Activated CD8-positive, alpha-beta T cell treated with anti-CD3 and anti-CD28 coated beads, Interleukin-2, amount 10 ng/mL, durations not matched to agents 7 days and 5 days (primary cell): ENCODE data around the gene SLC39A3. TPM values are rescaled to one million over a fixed set of nuclear protein-coding genes. Genes with fewer than 3 reads are reported as not detected.

Experiments used
- ATAC-seq: fragments of 150-1000 bp; cut with Tn5 transposase; one replicate; pipeline ENCODE4 v1.10.0; 2021; ENCODE audit warnings: moderate library complexity
- CTCF ChIA-PET: fragments of 350-600 bp; sonication (Branson Sonifier 250); formaldehyde crosslinking; loops from one replicate; lab custom pipeline; 2021; ENCODE audit warnings: antibody characterized with exemption; lab: Charles Lee
- POLR2A ChIA-PET: fragments of 350-600 bp; sonication (Branson Sonifier 250); formaldehyde crosslinking; loops from one replicate; lab custom pipeline; 2021; ENCODE audit warnings: antibody characterized with exemption; lab: Charles Lee
- DNase-seq: peaks from one replicate; pipeline ENCODE4 v3.0.0-alpha.2; 2020
- H3K27ac Mint-ChIP-seq: one replicate; pipeline ENCODE4 v1.8.0; 2021; ENCODE audit warnings: mild to moderate bottlenecking, mixed read lengths
- H3K27me3 Mint-ChIP-seq: one replicate; pipeline ENCODE4 v1.8.0; 2021; ENCODE audit warnings: low read depth, mixed read lengths
- H3K36me3 Mint-ChIP-seq: one replicate; pipeline ENCODE4 v1.8.0; 2021; ENCODE audit warnings: low read depth, mixed read lengths
- H3K4me1 Mint-ChIP-seq: one replicate; pipeline ENCODE4 v1.8.0; 2021; ENCODE audit warnings: low read depth, mixed read lengths
- H3K4me3 Mint-ChIP-seq: one replicate; pipeline ENCODE4 v1.8.0; 2021; ENCODE audit warnings: mild to moderate bottlenecking, mixed read lengths
- H3K9me3 Mint-ChIP-seq: one replicate; pipeline ENCODE4 v1.8.0; 2022; ENCODE audit warnings: mixed read lengths; ENCODE audit not compliant: insufficient read depth
- total RNA-seq, 2 experiments: library from RNA; stranded (reverse); gene quantifications; one replicate each; pipeline ENCODE4 v1.2.3, GENCODE V29; 2021

Gene SLC39A3
- total RNA-seq, 2 experiments from 2014 or later = 28.1 to 38.2 TPM

- Mint-ChIP-seq H3K27me3 (no peaks in the 10 kb centered on the region), H3K4me3 (no peak overlapping the region), H3K36me3 (peaks cover 18% of the 10 kb centered on the region), H3K4me1 (no peaks in the 10 kb centered on the region), H3K27ac (no peak overlapping the region), H3K9me3 (no peaks in the 10 kb centered on the region)
- DNase-seq = no peak
- ATAC-seq = no peak
- POLR2A ChIA-PET = no interaction called here
- CTCF ChIA-PET = no interaction called here
Measured at GRCh38 chr19:2766594-2767372, 27.0 kb upstream of the SLC39A3 start.

GRCh38 chr19:2765376-2765775 lies 25.6 kb upstream of the SLC39A3 start:
- Mint-ChIP-seq H3K4me1 (no peaks in the 10 kb centered on the region), H3K4me3 (no peak overlapping the region), H3K27ac (no peak overlapping the region), H3K36me3 (peaks cover 24% of the 10 kb centered on the region), H3K9me3 (no peaks in the 10 kb centered on the region), H3K27me3 (no peaks in the 10 kb centered on the region)
- POLR2A ChIA-PET = no interaction called here
- no peak for ATAC-seq
- CTCF ChIA-PET = no interaction called here
- no peak for DNase-seq

GRCh38 chr19:2764945-2765344 lies 25.1 kb upstream of the SLC39A3 start:
- Mint-ChIP-seq H3K4me3 (no peak overlapping the region), H3K9me3 (no peaks in the 10 kb centered on the region), H3K4me1 (no peaks in the 10 kb centered on the region), H3K27ac (no peak overlapping the region), H3K36me3 (peaks cover 24% of the 10 kb centered on the region), H3K27me3 (no peaks in the 10 kb centered on the region)
- ATAC-seq = no peak
- DNase-seq = no peak
- CTCF ChIA-PET = no interaction called here
- POLR2A ChIA-PET = no interaction called here

- CTCF ChIA-PET = no interaction called here
- H3K36me3 Mint-ChIP-seq = peaks cover 32% of the 10 kb centered on the region
Measured at GRCh38 chr19:2763687-2764086, 23.9 kb upstream of the SLC39A3 start.

GRCh38 chr19:2762783-2763496 lies 23.1 kb upstream of the SLC39A3 start:
- Mint-ChIP-seq H3K9me3 (no peaks in the 10 kb centered on the region), H3K4me3 (no peak overlapping the region), H3K36me3 (peaks cover 35% of the 10 kb centered on the region), H3K27ac (no peak overlapping the region), H3K4me1 (peaks cover 7% of the 10 kb centered on the region), H3K27me3 (no peaks in the 10 kb centered on the region)
- DNase-seq (no peak), ATAC-seq (no peak)
- ChIA-PET POLR2A (no interaction called here), CTCF (no interaction called here)

More at GRCh38 chr19:2763687-2764086, 23.9 kb upstream of the SLC39A3 start:
- no peak for DNase-seq
- H3K27me3 Mint-ChIP-seq = no peaks in the 10 kb centered on the region
- H3K9me3 Mint-ChIP-seq = no peaks in the 10 kb centered on the region
- H3K27ac Mint-ChIP-seq = no peak overlapping the region
- ATAC-seq = no peak
- POLR2A ChIA-PET = no interaction called here
- H3K4me3 Mint-ChIP-seq = no peak overlapping the region
- peaks cover 7% of the 10 kb centered on the region for H3K4me1 Mint-ChIP-seq

GRCh38 chr19:2761876-2762782 lies 22.3 kb upstream of the SLC39A3 start:
- DNase-seq (no peak), ATAC-seq (no peak)
- no peaks in the 10 kb centered on the region for H3K9me3 Mint-ChIP-seq
- H3K4me3 Mint-ChIP-seq = no peak overlapping the region
- CTCF ChIA-PET = no interaction called here
- peaks cover 7% of the 10 kb centered on the region for H3K4me1 Mint-ChIP-seq
- H3K27ac Mint-ChIP-seq = no peak overlapping the region
- H3K36me3 Mint-ChIP-seq = peaks cover 37% of the 10 kb centered on the region
- POLR2A ChIA-PET = interaction anchor here (0.7 kb wide), 1 partner anchor 14 kb away, joined by 3 read pairs; no protein-coding TSS in a partner anchor
- H3K27me3 Mint-ChIP-seq = no peaks in the 10 kb centered on the region

GRCh38 chr19:2761309-2761677 lies 21.5 kb upstream of the SLC39A3 start:
- POLR2A ChIA-PET = no interaction called here
- CTCF ChIA-PET = no interaction called here
- H3K4me3 Mint-ChIP-seq = no peak overlapping the region
- ATAC-seq (no peak), DNase-seq (no peak)
- H3K9me3 Mint-ChIP-seq = no peaks in the 10 kb centered on the region
- no peak overlapping the region for H3K27ac Mint-ChIP-seq
- peaks cover 35% of the 10 kb centered on the region for H3K36me3 Mint-ChIP-seq
- peaks cover 7% of the 10 kb centered on the region for H3K4me1 Mint-ChIP-seq
- no peaks in the 10 kb centered on the region for H3K27me3 Mint-ChIP-seq

- POLR2A ChIA-PET = interaction anchor here (0.9 kb wide), 1 partner anchor 19 kb away, joined by 3 read pairs; no protein-coding TSS in a partner anchor
- ATAC-seq = no peak
- CTCF ChIA-PET = interaction anchor here (1.2 kb wide), 2 partner anchors 11 to 112 kb away, joined by 3 to 4 read pairs; no protein-coding TSS in a partner anchor
- Mint-ChIP-seq H3K4me3 (no peak overlapping the region), H3K4me1 (peaks cover 7% of the 10 kb centered on the region), H3K27ac (no peak overlapping the region), H3K36me3 (peaks cover 39% of the 10 kb centered on the region), H3K9me3 (no peaks in the 10 kb centered on the region), H3K27me3 (no peaks in the 10 kb centered on the region)
- no peak for DNase-seq
Measured at GRCh38 chr19:2759965-2760364, 20.1 kb upstream of the SLC39A3 start.

GRCh38 chr19:2759362-2759761 lies 19.5 kb upstream of the SLC39A3 start:
- Mint-ChIP-seq H3K36me3 (peaks cover 37% of the 10 kb centered on the region), H3K27ac (no peak overlapping the region), H3K4me3 (no peak overlapping the region), H3K9me3 (no peaks in the 10 kb centered on the region), H3K4me1 (peaks cover 7% of the 10 kb centered on the region), H3K27me3 (no peaks in the 10 kb centered on the region)
- ATAC-seq = no peak
- CTCF ChIA-PET = interaction anchor here (0.7 to 1.2 kb wide), 3 partner anchors 10 to 905 kb away, joined by 3 to 4 read pairs (median 3); no protein-coding TSS in a partner anchor
- no peak for DNase-seq
- POLR2A ChIA-PET = interaction anchor here (0.9 kb wide), 1 partner anchor 18 kb away, joined by 3 read pairs; no protein-coding TSS in a partner anchor

GRCh38 chr19:2758601-2759313 lies 18.9 kb upstream of the SLC39A3 start:
- Mint-ChIP-seq H3K36me3 (peaks cover 37% of the 10 kb centered on the region), H3K4me1 (peaks cover 7% of the 10 kb centered on the region), H3K4me3 (no peak overlapping the region), H3K9me3 (no peaks in the 10 kb centered on the region), H3K27ac (no peak overlapping the region), H3K27me3 (no peaks in the 10 kb centered on the region)
- ChIA-PET POLR2A (interaction anchor here (0.9 kb wide), 1 partner anchor 18 kb away, joined by 3 read pairs; no protein-coding TSS in a partner anchor), CTCF (interaction anchor here (0.7 to 1.2 kb wide), 3 partner anchors 10 to 906 kb away, joined by 3 to 4 read pairs (median 3); no protein-coding TSS in a partner anchor)
- DNase-seq (no peak), ATAC-seq (no peak)
